GM18868 (cell line): ENCODE measurements around the gene HOXC5.

ENCODE experiments used
- ATAC-seq: cut with Tn5 transposase; IDR thresholded peaks from one replicate; pipeline ENCODE4 v1.9.1; 2021; ENCODE audit warnings: mild to moderate bottlenecking, moderate library complexity; ENCODE audit not compliant: unreplicated experiment

Gene HOXC5

GRCh38 chr12:54019091-54019811 lies 13.6 kb upstream of the HOXC5 start:
- no peak for ATAC-seq

GRCh38 chr12:54019924-54020590 lies 12.8 kb upstream of the HOXC5 start:
- no peak for ATAC-seq

DNA sequence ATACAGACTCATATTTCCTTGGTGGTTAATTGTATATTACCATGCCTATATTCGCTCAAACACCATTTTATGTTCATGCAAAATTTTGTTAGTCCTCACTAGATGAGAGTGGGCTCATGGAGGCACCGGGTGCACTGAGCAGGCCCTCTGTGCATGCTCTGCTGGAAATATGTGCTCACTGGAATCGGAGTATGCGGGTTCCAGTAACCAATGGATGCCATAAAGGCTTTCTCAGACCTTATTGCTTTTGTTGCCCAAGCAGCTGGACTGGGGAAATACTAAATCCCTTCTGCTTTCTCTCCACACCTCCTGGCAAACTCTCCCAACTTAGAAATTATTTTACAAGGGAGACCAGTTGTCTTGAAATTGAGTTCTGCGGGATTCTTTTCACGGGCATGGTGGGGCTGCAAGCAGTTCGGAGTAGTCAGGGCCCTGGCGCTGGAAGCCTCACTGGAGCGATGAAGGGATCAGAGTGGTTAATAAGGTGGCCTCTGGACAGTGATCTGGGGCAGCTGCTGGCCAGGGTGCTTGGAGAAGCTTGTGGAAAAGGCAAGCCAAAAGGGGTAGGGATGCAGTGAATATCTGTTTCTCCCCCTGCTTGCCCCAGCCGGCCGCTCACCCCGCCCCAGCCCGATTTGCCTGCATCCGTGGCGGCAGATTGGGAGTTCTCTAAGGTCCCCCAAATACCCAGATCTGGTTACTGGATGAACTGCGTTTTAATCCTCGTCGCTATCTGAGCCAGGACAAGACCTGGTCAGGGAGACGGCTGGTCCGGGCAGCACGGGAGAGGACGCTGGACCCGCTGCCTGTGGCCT lies 12.1 kb upstream of the HOXC5 start:
- no peak for ATAC-seq

DNA sequence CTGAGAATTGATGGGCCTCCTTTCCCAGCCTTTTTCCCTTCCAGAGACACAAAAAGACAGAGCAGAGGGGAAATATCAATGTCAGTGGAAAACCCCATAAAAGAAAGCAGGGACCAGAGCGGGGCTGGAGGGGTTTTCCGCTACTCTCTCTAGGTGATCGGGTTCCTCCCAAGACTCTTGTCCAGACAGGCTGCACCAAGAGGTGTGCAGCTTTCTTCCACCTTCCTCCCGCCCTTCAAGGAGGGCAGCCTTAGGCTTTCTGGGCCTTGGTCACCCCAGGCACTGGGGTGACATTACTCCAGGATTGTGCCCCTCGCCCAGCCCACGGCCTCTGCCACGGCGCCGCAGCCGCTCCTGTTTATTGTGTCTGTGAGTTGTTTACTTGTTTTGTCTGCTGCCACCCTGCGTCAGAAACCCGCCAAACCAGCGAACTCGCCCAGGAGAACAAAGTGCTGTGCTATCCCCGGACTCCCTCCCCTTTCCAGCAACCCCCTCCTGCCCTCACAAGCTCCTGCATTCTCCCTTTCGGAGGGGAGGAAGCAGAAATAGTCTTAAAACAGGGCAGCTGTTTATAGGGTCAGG lies 11.3 kb upstream of the HOXC5 start:
- ATAC-seq, result peak; percentile 25

DNA sequence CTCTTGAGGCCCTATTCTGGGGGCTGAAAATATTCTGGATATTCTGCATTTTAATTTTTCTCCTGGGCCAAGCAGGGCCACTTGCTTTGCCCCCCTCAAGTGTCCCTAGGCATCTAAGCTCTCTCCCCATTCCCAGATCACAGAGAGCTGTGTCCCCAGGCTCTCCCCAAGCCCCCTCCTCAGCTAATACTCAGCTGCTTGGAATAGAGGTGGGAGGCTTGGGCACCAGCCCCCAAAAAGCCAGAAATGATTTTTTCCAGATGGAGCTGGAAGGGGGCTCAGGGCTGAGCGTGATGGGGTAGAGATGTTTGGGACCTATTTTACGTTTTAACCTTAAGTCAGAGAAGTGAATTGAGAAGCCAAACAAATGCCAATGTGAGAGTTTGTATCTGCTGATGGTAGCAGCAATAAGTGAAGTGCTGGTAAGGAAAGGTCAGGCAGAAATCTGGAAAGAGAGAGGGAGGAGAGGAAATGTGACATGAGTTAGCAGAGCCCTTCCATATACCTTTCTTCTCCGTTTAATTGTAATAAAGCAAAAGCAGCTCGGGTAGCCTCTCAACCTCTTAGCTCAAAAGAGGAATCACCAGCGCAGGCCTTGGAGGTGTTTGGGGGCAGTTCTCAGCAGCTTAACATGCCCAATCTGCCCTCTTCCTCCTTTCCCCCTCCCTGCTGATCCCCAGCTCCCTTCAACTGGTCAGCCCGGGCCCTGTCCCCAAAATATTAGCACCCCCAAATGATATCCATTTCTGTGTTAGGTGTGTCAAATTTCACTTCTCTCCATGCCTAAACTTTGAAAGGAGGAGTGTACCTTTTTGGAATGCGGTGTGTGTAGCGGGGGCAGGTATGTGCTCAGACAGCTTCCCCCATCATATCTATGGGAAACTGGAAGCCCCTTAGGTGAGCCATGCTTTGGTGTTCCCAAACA lies 9.6 kb upstream of the HOXC5 start:
- ATAC-seq, result no peak

- no peak for ATAC-seq
These were observed 8.7 kb upstream of the HOXC5 start for GRCh38 chr12:54024127-54024526.

- ATAC-seq, result no peak
These were observed 8.1 kb upstream of the HOXC5 start for GRCh38 chr12:54024581-54025305.

DNA sequence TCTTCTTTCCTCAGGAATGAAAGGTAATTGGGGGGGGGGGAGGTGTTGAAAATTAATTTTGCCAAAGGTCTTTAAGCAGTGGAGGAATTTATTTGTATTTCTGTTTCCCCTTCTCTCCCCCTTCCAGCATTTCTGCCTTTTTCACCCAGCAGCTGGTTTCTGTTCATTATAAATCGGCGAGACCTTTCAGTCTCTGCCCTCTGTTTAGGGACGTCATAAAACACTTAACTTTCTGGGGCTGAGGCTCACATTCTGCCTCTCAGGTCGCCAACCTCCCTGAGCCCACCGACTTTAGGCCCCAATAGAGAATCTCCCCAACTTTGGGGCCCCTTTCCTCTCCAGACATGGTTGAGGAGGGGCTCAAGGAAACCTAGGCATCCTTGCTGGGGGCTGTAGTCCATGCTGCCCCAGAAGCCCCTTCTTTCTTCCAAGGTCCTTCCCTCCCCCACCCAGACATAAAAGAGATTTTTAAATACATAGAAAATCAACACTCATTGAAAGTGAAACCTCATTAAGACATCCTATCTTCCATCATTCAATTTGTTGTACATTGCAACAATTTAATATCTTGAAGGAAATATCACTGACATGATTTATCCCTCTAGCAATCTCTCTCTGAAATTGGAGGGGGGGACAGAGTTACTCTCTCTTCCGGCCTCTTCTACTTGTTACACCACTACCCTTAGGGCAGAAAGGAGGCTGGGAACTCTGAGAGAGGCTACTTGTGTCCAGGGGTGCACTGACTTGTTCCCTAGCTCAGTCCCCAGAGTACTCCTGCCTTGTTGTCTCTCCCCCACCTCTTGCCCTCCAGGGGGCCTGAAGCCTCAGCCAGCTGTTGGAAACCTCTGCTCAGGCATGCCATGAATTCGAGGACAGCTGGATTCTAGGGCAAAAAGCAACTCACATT lies 7.1 kb upstream of the HOXC5 start:
- no peak for ATAC-seq

- ATAC-seq, result no peak
These were observed 6.0 kb upstream of the HOXC5 start for GRCh38 chr12:54026640-54027441.

DNA sequence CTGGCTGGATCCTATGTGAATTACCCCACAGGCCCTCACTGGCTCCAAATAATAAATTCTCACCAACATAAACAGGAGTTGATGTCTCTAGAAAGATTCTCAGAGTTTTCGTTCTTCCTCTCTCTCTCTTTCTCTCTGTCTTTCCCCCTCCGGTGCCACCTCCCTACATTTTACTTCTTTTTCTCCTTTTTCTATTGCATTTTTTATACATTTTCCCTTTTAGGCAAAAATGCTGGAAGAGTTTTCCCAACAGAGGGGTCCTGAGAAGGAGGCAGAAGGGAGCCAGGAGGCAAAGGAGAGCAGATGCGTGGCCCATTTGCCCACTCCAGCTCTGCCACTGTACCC lies 5.4 kb upstream of the HOXC5 start:
- ATAC-seq, result no peak

DNA sequence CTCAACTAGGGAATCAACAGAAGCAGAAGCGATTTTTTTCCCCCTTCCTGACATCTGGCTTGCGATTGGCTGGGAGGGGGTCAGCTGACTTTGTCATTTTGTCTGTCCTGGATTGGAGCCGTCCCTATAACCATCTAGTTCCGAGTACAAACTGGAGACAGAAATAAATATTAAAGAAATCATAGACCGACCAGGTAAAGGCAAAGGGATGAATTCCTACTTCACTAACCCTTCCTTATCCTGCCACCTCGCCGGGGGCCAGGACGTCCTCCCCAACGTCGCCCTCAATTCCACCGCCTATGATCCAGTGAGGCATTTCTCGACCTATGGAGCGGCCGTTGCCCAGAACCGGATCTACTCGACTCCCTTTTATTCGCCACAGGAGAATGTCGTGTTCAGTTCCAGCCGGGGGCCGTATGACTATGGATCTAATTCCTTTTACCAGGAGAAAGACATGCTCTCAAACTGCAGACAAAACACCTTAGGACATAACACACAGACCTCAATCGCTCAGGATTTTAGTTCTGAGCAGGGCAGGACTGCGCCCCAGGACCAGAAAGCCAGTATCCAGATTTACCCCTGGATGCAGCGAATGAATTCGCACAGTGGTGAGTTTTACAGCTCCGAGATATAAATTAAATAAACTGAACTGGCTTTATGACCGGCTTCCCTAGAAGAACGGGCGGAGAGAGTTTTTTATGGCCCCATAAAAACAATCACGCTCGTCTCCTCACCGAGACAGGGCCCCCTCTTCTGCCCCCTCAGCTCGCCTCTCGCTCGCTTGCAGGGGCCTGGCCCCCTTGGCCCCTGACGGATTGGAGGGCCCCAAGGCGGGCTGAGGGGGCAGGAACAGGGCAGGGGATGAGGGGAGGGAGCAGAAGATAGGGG lies 4.3 kb upstream of the HOXC5 start, which contains the start of gene HOXC6:
TSS of gene HOXC6 (plus strand) at position 127 of the 888 bp plus-strand sequence. CDS start at position 209, 82 bp downstream.
- ATAC-seq, result no peak

DNA sequence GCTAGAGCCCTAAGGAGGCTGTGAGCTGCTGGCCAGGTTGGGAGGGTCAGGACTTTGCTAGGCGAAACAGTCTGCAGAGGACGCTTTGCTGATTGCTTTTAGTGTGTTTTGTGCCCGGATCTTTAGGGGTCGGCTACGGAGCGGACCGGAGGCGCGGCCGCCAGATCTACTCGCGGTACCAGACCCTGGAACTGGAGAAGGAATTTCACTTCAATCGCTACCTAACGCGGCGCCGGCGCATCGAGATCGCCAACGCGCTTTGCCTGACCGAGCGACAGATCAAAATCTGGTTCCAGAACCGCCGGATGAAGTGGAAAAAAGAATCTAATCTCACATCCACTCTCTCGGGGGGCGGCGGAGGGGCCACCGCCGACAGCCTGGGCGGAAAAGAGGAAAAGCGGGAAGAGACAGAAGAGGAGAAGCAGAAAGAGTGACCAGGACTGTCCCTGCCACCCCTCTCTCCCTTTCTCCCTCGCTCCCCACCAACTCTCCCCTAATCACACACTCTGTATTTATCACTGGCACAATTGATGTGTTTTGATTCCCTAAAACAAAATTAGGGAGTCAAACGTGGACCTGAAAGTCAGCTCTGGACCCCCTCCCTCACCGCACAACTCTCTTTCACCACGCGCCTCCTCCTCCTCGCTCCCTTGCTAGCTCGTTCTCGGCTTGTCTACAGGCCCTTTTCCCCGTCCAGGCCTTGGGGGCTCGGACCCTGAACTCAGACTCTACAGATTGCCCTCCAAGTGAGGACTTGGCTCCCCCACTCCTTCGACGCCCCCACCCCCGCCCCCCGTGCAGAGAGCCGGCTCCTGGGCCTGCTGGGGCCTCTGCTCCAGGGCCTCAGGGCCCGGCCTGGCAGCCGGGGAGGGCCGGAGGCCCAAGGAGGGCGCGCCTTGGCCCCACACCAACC lies 3.1 kb upstream of the HOXC5 start:
- no peak for ATAC-seq

GRCh38 chr12:54030442-54030801 lies 2.4 kb upstream of the HOXC5 start:
- ATAC-seq, result no peak

GRCh38 chr12:54030889-54031471 lies 1.9 kb upstream of the HOXC5 start:
- no peak for ATAC-seq

GRCh38 chr12:54031480-54031879 lies 1.4 kb upstream of the HOXC5 start:
- ATAC-seq, result no peak
